IPS-18a (cell line): Measurements from ENCODE around the gene LDHAL6B.

ENCODE experiments used
- H3K27ac ChIP-seq: one replicate; pipeline ENCODE4 v1.5.1; 2013; ENCODE audit warnings: low read length
- H3K27me3 ChIP-seq: one replicate; pipeline ENCODE4 v1.6.1; 2013; ENCODE audit warnings: mild to moderate bottlenecking, low read length; ENCODE audit not compliant: control insufficient read depth, insufficient read depth
- H3K36me3 ChIP-seq: one replicate; pipeline ENCODE4 v1.6.1; 2013; ENCODE audit warnings: low read depth, low read length; ENCODE audit not compliant: control insufficient read depth
- H3K4me1 ChIP-seq: one replicate; pipeline ENCODE4 v1.6.1; 2013; ENCODE audit warnings: low read depth, low read length; ENCODE audit not compliant: control insufficient read depth
- H3K4me3 ChIP-seq: one replicate; pipeline ENCODE4 v1.5.1; 2013; ENCODE audit warnings: low read length
- H3K9ac ChIP-seq: one replicate; pipeline ENCODE4 v1.6.1; 2013; ENCODE audit warnings: mild to moderate bottlenecking, low read length, moderate library complexity
- H3K9me3 ChIP-seq: one replicate; pipeline ENCODE4 v1.6.1; 2013; ENCODE audit warnings: low read depth, low read length; ENCODE audit not compliant: control insufficient read depth

Gene LDHAL6B

DNA sequence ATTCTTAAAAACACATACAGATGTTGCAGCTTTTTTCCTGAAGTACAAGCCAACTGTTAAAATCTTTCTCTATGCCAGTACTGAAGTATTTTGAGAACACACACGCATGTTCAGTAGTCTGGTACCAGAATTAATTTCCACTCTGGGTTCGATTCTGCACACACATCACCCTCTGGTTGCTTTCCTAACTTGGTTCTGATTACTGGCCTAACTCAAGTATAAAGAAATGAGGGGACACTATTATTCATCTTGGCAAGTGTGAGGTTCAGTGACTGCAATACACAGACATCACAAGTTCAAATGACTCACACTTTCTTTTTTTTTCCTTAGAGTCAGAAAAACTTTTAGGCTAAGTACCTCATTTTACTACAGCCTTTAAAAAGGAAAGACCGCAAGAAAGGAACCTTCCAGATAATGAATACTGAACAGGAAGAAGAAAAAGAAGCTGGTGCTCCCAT is 37.4 kb upstream of the LDHAL6B start:
- Histone ChIP-seq H3K27me3 (no peaks in the 10 kb centered on the region), H3K4me3 (no peak overlapping the region), H3K27ac (no peak overlapping the region), H3K4me1 (no peaks in the 10 kb centered on the region), H3K36me3 (peaks cover 27% of the 10 kb centered on the region), H3K9me3 (no peaks in the 10 kb centered on the region), H3K9ac (no peak overlapping the region)

DNA sequence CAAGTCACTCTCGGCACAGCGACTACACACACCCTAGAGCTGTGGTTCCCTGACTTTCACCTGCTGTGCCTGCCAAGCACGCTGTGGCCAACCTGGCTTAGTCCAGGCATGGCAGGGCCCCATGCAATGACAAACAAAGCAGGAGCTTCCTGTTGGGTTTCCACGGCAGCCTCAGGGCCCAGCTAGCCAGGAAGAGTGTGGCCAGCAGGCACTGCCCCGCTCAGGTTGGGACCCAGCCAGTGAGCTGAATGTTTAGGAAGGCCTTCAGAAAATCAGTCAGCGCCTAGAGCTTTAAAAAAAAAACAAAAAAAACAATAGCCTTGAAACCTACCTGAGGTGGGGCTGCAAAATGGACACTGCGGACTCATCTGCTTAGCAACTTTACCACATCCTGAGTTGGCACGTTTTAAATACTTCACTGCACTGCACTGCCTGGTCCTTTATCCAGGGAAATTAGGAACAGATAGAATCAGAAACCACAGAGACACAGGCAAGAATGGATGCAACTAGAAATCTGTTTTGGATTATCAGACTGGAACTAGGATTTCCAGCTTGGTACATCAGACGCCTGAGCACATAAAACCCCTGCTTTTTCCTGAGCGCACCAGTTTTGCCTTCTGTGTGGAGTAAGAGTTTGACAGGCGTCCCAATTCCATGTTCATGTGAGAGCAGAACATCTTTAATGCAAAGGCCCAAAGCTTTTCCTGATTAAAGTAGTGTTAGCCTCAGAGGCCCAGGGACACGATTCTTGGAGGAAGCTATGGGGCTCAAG is 36.2 kb upstream of the LDHAL6B start:
- Histone ChIP-seq H3K4me1 (no peaks in the 10 kb centered on the region), H3K4me3 (no peak overlapping the region), H3K9ac (no peak overlapping the region), H3K27me3 (no peaks in the 10 kb centered on the region), H3K9me3 (no peaks in the 10 kb centered on the region), H3K36me3 (peaks cover 27% of the 10 kb centered on the region), H3K27ac (no peak overlapping the region)

DNA sequence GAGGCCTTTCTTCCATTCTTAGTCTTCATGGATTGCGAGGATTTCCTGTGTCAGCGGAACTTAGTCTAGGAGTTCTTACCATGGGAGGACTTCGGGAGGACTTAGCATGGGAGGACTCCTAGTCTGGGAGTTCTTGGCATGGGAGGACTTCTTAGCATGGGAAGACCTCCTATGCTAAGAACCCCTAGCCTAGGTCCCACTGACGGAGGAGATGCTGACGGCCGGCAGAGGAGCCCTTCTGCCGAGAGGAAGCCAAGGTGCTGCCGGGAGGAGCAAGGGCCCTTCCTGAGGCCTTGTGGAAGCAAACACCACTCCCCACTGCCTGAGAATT is 35.6 kb upstream of the LDHAL6B start:
- Histone ChIP-seq H3K27me3 (no peaks in the 10 kb centered on the region), H3K4me3 (no peak overlapping the region), H3K9ac (no peak overlapping the region), H3K36me3 (peaks cover 27% of the 10 kb centered on the region), H3K9me3 (no peaks in the 10 kb centered on the region), H3K4me1 (no peaks in the 10 kb centered on the region), H3K27ac (no peak overlapping the region)

DNA sequence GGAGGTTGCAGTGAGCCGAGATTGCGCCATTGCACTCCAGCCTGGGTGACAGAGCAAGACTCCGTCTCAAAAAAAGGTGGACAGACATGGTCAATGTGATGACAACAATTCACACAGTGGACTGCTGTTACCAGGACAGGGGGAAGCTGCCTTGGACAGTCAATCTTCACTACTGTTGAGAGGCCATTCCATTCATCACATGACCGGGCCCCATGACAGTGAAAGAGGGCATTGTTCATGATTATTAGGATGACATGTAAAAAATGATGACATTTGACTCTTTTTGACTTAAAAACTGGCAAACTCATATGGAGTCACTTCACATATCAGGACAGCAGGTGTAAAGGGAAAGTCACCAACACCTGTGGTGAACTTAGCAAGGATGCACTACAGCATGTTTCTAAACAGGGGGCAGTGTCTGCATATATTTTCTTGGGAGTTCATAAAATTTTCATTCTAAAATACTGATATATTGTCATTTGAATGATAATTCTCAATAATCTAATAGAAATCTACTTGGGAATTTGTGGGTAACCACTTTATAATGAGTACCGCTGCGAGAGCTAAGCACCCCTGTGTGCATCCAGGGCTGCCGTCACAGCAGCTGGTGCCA is 34.2 kb upstream of the LDHAL6B start:
- Histone ChIP-seq H3K4me3 (no peak overlapping the region), H3K9me3 (no peaks in the 10 kb centered on the region), H3K36me3 (peaks cover 33% of the 10 kb centered on the region), H3K27ac (no peak overlapping the region), H3K27me3 (no peaks in the 10 kb centered on the region), H3K4me1 (no peaks in the 10 kb centered on the region), H3K9ac (no peak overlapping the region)

DNA sequence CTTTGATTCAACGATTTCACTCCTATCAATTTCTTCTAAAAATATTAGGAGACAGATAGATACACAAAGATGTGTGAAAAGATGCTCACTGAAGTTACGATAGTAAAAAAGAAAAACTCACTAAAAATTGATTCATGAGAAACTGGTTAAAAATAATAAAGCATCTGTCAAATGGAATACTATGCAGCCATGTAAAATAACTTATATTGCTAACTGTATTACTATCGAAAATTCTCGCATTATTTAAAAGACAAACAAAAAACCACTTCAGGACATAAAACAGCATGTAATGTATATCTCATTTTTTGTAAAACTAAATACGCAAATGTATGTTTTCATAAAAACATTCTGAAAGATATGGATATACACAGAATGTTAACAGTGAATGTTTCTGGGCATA is 33.4 kb upstream of the LDHAL6B start:
- H3K27ac ChIP-seq = no peak overlapping the region
- H3K9ac ChIP-seq = no peak overlapping the region
- peaks cover 33% of the 10 kb centered on the region for H3K36me3 ChIP-seq
- no peak overlapping the region for H3K4me3 ChIP-seq
- no peaks in the 10 kb centered on the region for H3K4me1 ChIP-seq
- no peaks in the 10 kb centered on the region for H3K9me3 ChIP-seq
- H3K27me3 ChIP-seq = no peaks in the 10 kb centered on the region

DNA sequence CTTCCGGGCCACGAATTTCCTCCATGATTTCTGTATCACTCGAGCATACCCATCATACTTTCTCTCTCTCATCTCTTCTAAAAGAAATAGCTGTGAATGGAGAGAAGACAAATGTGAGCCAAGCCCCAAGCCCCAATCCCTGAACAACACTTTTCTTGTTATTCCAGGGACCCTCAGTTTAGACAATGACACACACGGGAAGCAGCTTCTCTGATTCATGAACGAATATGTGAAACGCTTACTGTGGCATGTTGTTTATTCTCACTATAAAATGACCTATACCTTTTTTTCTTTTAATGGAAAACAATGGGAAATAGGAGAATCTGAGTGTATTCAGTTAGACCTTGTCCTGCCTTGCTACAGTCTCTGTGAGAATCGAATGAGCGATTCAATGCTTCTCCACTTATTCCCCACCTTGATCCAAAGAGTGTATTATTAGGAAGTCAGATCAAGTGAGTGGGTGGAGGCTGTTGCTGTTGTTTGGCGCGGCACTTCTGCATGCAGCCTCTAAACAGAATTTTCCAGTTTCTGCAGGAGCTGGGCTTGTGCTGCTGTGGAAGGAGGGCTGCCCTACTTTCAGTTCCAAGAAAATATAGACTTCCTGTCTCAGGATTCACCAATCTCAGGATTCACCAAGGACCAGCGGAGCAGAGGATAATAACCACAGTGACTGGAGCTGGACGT is 32.4 kb upstream of the LDHAL6B start:
- H3K9me3 ChIP-seq = no peaks in the 10 kb centered on the region
- no peak overlapping the region for H3K4me3 ChIP-seq
- H3K4me1 ChIP-seq = no peaks in the 10 kb centered on the region
- no peaks in the 10 kb centered on the region for H3K27me3 ChIP-seq
- H3K27ac ChIP-seq = no peak overlapping the region
- H3K9ac ChIP-seq = no peak overlapping the region
- H3K36me3 ChIP-seq = peaks cover 29% of the 10 kb centered on the region

- H3K36me3 ChIP-seq = peaks cover 23% of the 10 kb centered on the region
- no peak overlapping the region for H3K4me3 ChIP-seq
- H3K9me3 ChIP-seq = no peaks in the 10 kb centered on the region
- H3K27me3 ChIP-seq = no peaks in the 10 kb centered on the region
- no peak overlapping the region for H3K27ac ChIP-seq
- no peak overlapping the region for H3K9ac ChIP-seq
- no peaks in the 10 kb centered on the region for H3K4me1 ChIP-seq
Observed at GRCh38 chr15:59174835-59175831, 31.5 kb upstream of the LDHAL6B start.

DNA sequence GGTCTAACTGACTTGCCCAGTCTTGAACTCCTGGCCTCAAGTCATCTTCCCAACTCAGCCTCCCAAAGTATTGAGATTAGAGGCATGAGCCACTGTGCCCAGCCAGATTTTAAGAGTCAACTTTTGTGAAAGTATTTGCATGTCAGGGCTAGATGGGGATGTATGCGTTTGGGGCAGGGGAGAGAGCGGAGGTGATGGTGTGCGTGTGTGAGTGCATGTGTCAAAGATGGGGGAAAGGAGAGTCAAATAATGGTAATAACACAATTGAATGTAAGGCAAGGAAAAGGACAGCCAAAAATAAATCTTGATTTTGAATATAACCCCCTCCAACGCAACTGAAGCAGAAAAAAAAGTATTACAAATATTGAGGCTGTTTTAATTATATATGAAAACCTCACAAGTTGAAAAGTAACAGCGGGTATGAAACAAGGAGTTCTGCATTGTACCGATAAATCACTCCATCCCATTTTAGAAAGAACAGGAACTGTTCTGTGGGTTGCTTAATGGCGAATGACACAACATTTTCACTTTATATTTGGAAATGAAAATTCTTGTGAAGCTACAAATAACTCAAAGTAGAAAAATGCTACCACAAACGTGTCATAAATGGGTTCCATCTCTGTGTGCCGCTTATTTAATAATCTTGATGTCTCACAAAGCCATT is 29.9 kb upstream of the LDHAL6B start:
- Histone ChIP-seq H3K4me3 (no peak overlapping the region), H3K9me3 (no peaks in the 10 kb centered on the region), H3K27me3 (no peaks in the 10 kb centered on the region), H3K4me1 (no peaks in the 10 kb centered on the region), H3K36me3 (peaks cover 18% of the 10 kb centered on the region), H3K27ac (no peak overlapping the region), H3K9ac (no peak overlapping the region)

DNA sequence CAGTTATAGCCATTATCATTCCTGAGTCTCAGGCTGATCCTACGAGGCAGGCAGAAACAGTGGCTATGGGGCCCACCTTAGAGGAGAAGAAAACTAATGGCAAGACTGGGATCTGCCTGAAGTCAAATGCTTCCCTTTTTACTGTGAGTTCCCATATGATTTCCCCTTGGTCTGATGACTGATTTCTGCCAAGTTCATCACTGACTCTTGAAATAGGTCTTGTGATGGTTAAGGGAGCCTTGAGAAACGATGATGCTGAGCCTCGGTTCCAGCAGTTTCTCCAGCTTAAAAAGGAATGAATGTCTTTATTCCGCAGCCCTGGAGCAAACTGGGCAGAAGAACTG is 29.4 kb upstream of the LDHAL6B start:
- Histone ChIP-seq H3K9ac (no peak overlapping the region), H3K36me3 (peaks cover 18% of the 10 kb centered on the region)

DNA sequence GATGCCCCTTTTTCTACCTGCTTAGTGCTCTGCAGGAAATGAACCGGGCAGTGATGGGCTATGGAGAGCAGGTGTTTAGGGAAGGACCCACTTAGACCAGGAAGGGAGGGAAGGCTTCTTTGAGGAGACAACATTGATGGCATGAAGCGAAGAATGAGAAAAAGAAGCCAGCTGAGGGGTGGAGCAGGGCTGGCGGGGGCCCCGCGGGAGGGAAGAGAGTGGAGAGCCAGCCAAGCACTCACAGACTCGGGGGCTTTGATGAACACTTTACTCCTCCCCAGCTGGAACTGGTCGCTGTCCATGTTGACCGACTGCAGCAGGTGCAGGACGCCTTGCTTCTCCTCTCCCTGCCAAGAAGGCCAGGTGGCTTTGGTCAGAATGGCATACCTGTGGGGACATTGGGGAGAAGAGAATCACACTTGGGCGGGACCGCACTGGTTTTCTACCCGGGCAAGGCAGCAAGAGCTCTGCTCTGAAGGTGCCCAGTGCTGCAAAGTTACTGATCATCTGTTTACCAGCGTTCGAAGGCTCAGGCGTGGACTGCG is 28.4 kb upstream of the LDHAL6B start:
- Histone ChIP-seq H3K4me1 (no peaks in the 10 kb centered on the region), H3K27me3 (no peaks in the 10 kb centered on the region), H3K27ac (no peak overlapping the region), H3K9ac (no peak overlapping the region), H3K4me3 (no peak overlapping the region), H3K9me3 (no peaks in the 10 kb centered on the region), H3K36me3 (peaks cover 14% of the 10 kb centered on the region)

More for the DNA sequence above, 29.4 kb upstream of the LDHAL6B start:
- H3K27ac ChIP-seq = no peak overlapping the region
- H3K9me3 ChIP-seq = no peaks in the 10 kb centered on the region
- H3K4me1 ChIP-seq = no peaks in the 10 kb centered on the region
- H3K27me3 ChIP-seq = no peaks in the 10 kb centered on the region
- no peak overlapping the region for H3K4me3 ChIP-seq
